K562 (cell line): Measurements from ENCODE around the gene PFDN4. TPM values are rescaled to one million over a fixed set of nuclear protein-coding genes. Genes with fewer than 3 reads are reported as not detected.

Source experiments
- ATAC-seq: fragments of 200-7000 bp; cut with Tn5 transposase; 3 replicates; pipeline ENCODE4 v1.9.1; 2020; ENCODE audit warnings: moderate library complexity
- BruUV-seq: library from RNA; stranded (reverse); fragments of 400-500 nt; replicated peaks from 2 replicates; lab custom pipeline; 2021; lab: Mats Ljungman, UMichigan
- CTCF ChIA-PET: fragments of 300-600 bp; formaldehyde crosslinking; extraction: SDS; loops from one replicate; lab custom pipeline; 2021; ENCODE audit warnings: low intra/inter-chr PET ratio; lab: Yijun Ruan, JAX
- POLR2A ChIA-PET: fragments of 300-600, 350-650 bp; sonication (Branson Sonifier 250); formaldehyde crosslinking; extraction: SDS; loops from one replicate; lab custom pipeline; 2021; ENCODE audit warnings: antibody characterized with exemption, inconsistent platforms; lab: Yijun Ruan, JAX
- DNase-seq, 4 experiments: peaks; one replicate each; pipeline versions ENCODE4 v3.0.0 to v3.0.0-alpha.2; 2011 to 2018; ENCODE audit warnings: low spot score in 3 of 4, mixed read lengths in 3 of 4; ENCODE audit errors: extremely low read depth in 1 of 4
- FAIRE-seq: peaks from 2 replicates; lab custom pipeline; 2011; peaks lifted over from hg19 to GRCh38; lab: Jason Lieb, UNC
- H2AFZ ChIP-seq: 2 replicates; pipeline ENCODE4 v1.6.0; 2011; ENCODE audit warnings: low read depth, low read length, control low read depth, inconsistent platforms
- H3K27ac ChIP-seq: fragments of 200-600 bp; 3 replicates; pipeline ENCODE4 v1.8.0; 2011; ENCODE audit warnings: low read depth, mild to moderate bottlenecking, control low read depth, inconsistent platforms, low read length, moderate library complexity, mixed read lengths; ENCODE audit errors: extremely low read depth
- H3K27me3 ChIP-seq, 2 experiments: fragments of 300-600 bp in 1 of 2; 2 replicates in 1 of 2; 3 replicates in 1 of 2; pipeline versions ENCODE4 v1.6.0 to v1.8.0; 2011; ENCODE audit warnings: inconsistent platforms in 2 of 2, low read length in 2 of 2, mild to moderate bottlenecking in 1 of 2, mixed read lengths in 1 of 2, moderate library complexity in 1 of 2; ENCODE audit not compliant: control insufficient read depth in 2 of 2, insufficient read depth in 2 of 2
- H3K36me3 ChIP-seq: fragments of 300-600 bp; 3 replicates; pipeline ENCODE4 v1.8.0; 2011; ENCODE audit warnings: mild to moderate bottlenecking, low read length, inconsistent platforms; ENCODE audit not compliant: control insufficient read depth, insufficient read depth
- H3K4me1 ChIP-seq, 2 experiments: fragments of 200-600 bp in 1 of 2; replicated peaks in 1 of 2; 2 replicates in 1 of 2; 3 replicates in 1 of 2; pipeline versions ENCODE4 v1.5.1 to v1.8.0; 2011; ENCODE audit warnings: inconsistent platforms in 2 of 2, low read length in 2 of 2, mild to moderate bottlenecking in 1 of 2, mixed read lengths in 1 of 2, moderate library complexity in 1 of 2; ENCODE audit not compliant: control insufficient read depth in 2 of 2, insufficient read depth in 2 of 2
- H3K4me2 ChIP-seq: 2 replicates; pipeline ENCODE4 v1.6.1; 2011; ENCODE audit warnings: low read length, control low read depth, inconsistent platforms, mixed read lengths; ENCODE audit not compliant: insufficient read depth
- H3K4me3 ChIP-seq: fragments of 200-600 bp; sonication (generic), shearing (Covaris generic); 2 replicates; pipeline ENCODE4 v1.5.1; 2016; ENCODE audit warnings: control low read depth, inconsistent platforms
- H3K79me2 ChIP-seq: fragments of 200-600 bp; 3 replicates; pipeline ENCODE4 v1.8.0; 2011; ENCODE audit warnings: low read length, inconsistent platforms; ENCODE audit not compliant: control insufficient read depth, insufficient read depth
- H3K9ac ChIP-seq, 2 experiments: 2 replicates each; pipeline versions ENCODE4 v1.6.0 to v1.6.1; 2011; ENCODE audit warnings: low read depth in 2 of 2, low read length in 2 of 2, control low read depth in 1 of 2, inconsistent platforms in 1 of 2, mild to moderate bottlenecking in 1 of 2, mixed read lengths in 1 of 2; ENCODE audit not compliant: insufficient read depth in 1 of 2
- H3K9me1 ChIP-seq: one replicate; pipeline ENCODE4 v1.6.0; 2011; ENCODE audit warnings: inconsistent platforms, mild to moderate bottlenecking, low read length, moderate library complexity; ENCODE audit not compliant: control insufficient read depth, insufficient read depth
- H3K9me3 ChIP-seq: replicated peaks from 2 replicates; pipeline ENCODE4 v1.5.1; 2011; ENCODE audit warnings: low read depth, low read length, inconsistent platforms; ENCODE audit not compliant: control insufficient read depth, insufficient read depth
- H4K20me1 ChIP-seq: replicated peaks from 2 replicates; pipeline ENCODE4 v1.6.1; 2011; ENCODE audit warnings: low read length, inconsistent platforms, mixed read lengths; ENCODE audit not compliant: control insufficient read depth, insufficient read depth
- ETS1 ChIP-seq: conservative IDR thresholded peaks from 2 replicates; pipeline ENCODE4 v1.6.1; 2011; ENCODE audit warnings: low read depth, mild to moderate bottlenecking, low read length; ENCODE audit not compliant: control insufficient read depth
- FOSL1 ChIP-seq: fragments of 200-800 bp; sonication (Bioruptor generic); conservative IDR thresholded peaks from 2 replicates; pipeline ENCODE4 v1.6.1; 2016; ENCODE audit warnings: missing genetic modification characterization, missing compliant biosample characterization
- GTF2F1 ChIP-seq: IDR thresholded peaks from 2 replicates; pipeline ENCODE4 v1.6.1; 2011; ENCODE audit warnings: low read depth, low read length, improper control_type of control experiment
- HNRNPLL ChIP-seq: fragments of 200-400 bp; formaldehyde crosslinking; IDR thresholded peaks from 2 replicates; pipeline ENCODE4 v1.6.1; 2017; ENCODE audit warnings: low read length, low read depth, mild to moderate bottlenecking; ENCODE audit not compliant: poor library complexity, severe bottlenecking
- KHSRP ChIP-seq: fragments of 450-650 bp; IDR thresholded peaks from 2 replicates; pipeline ENCODE4 v1.6.1; 2017
- MYBL2 ChIP-seq, 2 experiments: fragments of 450-650 bp in 1 of 2; sonication (generic) in 1 of 2; formaldehyde crosslinking in 1 of 2; IDR thresholded peaks; 2 replicates each; pipeline versions ENCODE4 v1.6.1 to v1.8.1; 2017 to 2022; ENCODE audit warnings: borderline replicate concordance in 1 of 2, inconsistent platforms in 1 of 2, low read depth in 1 of 2, mild to moderate bottlenecking in 1 of 2, missing genetic modification reagents in 1 of 2, moderate library complexity in 1 of 2
- NR2F6 ChIP-seq: fragments of 450-650 bp; formaldehyde crosslinking; IDR thresholded peaks from 2 replicates; pipeline ENCODE4 v1.4.0; 2020; ENCODE audit warnings: mild to moderate bottlenecking
- POLR3A ChIP-seq: IDR thresholded peaks from 2 replicates; pipeline ENCODE4 v1.6.1; 2011; ENCODE audit warnings: borderline replicate concordance, mild to moderate bottlenecking, moderate library complexity; ENCODE audit not compliant: insufficient read length, insufficient read depth; ENCODE audit errors: extremely low read depth
- RFX7 ChIP-seq: fragments of 250-450 bp; sonication (Bioruptor Pico); IDR thresholded peaks from 2 replicates; pipeline ENCODE4 v1.5.1; 2021; ENCODE audit warnings: mild to moderate bottlenecking
- ZBTB11 ChIP-seq, 3 experiments: fragments of 200-800 bp in 1 of 3; fragments of 250-450 bp in 1 of 3; fragments of 450-650 bp in 1 of 3; sonication (Bioruptor Pico) in 1 of 3; sonication (Bioruptor generic) in 1 of 3; formaldehyde crosslinking in 1 of 3; IDR thresholded peaks; 2 replicates each; pipeline versions ENCODE4 v1.6.1 to v1.8.0; 2016 to 2022; ENCODE audit warnings: mild to moderate bottlenecking in 2 of 3, missing genetic modification characterization in 2 of 3, missing compliant biosample characterization in 1 of 3, moderate library complexity in 1 of 3
- ZFP36 ChIP-seq: fragments of 150-350 bp; IDR thresholded peaks from 2 replicates; pipeline ENCODE4 v1.6.1; 2018; ENCODE audit warnings: low read length, low read depth; ENCODE audit not compliant: partially characterized antibody
- ZNF589 ChIP-seq: fragments of 200-800 bp; sonication (Bioruptor generic); IDR thresholded peaks from 2 replicates; pipeline ENCODE4 v1.6.1; 2016; ENCODE audit warnings: low read depth, missing genetic modification characterization, missing compliant biosample characterization
- WGBS: fragments of 100-300 bp; shearing (Covaris generic); methylation state at CpG from one replicate; pipeline ENCODE4 v1.1.6; 2016; ENCODE audit warnings: low coverage, mixed read lengths; ENCODE audit not compliant: insufficient coverage; ENCODE audit errors: missing lambda C conversion rate; 5-methylcytosine and 5-hydroxymethylcytosine counted together
- in situ Hi-C: fragments of 300-500 bp; cut with MboI; formaldehyde crosslinking; loops from 4 replicates; pipeline ENCODE4 v1.15.0; 2018; ENCODE audit warnings: inconsistent platforms, mixed read lengths
- intact Hi-C: fragments of 100-400 bp; cut with micrococcal nuclease; formaldehyde crosslinking; loops from 2 replicates; pipeline ENCODE4 v1.14.2; 2022
- polyA plus RNA-seq, 8 experiments: library from polyadenylated mRNA; depleted of rRNA in 4 of 8; stranded (reverse) in 5 of 8; unstranded in 3 of 8; fragments of >200 nt; fragmentation: Nextera tagmentation in 2 of 8; fragmentation: Illumina TruSeq in 1 of 8; extraction: Ambion mirVana in 2 of 8; extraction: Trizol in 1 of 8; gene quantifications; 2 replicates each; pipeline versions ENCODE4 v1.2.1 to v1.2.3, GENCODE V29; 2011 to 2014; ENCODE audit warnings: inconsistent platforms in 1 of 8, missing spikeins in 1 of 8
- total RNA-seq, 7 experiments: library from RNA; depleted of rRNA in 6 of 7; stranded (reverse); fragments of >200 nt in 6 of 7; fragmentation: Illumina TruSeq in 2 of 7; extraction: Trizol in 2 of 7; gene quantifications; 2 replicates each; pipeline versions ENCODE4 v1.2.1 to v1.2.3, GENCODE V29; 2011 to 2021; ENCODE audit warnings: low replicate concordance in 1 of 7
- TF ChIP-seq, protein P1 (sequence below): fragments of 450-650 bp; formaldehyde crosslinking; IDR thresholded peaks from 2 replicates; pipeline ENCODE4 v1.4.0; 2020; ENCODE audit warnings: mild to moderate bottlenecking, moderate library complexity
- TF ChIP-seq, protein P2 (sequence below): sonication (generic); formaldehyde crosslinking; IDR thresholded peaks from 2 replicates; pipeline ENCODE4 v1.9.0; 2022; ENCODE audit warnings: mild to moderate bottlenecking, missing genetic modification reagents

The PFDN4 gene
- total and polyA plus RNA-seq, 9 of the 15 experiments (the other 6 are each of a cell fraction or from before 2014, with no cell fraction given): 60.1 to 214 (median 122) TPM

GRCh38 chr20:54176610-54177009 lies 31.3 kb upstream of the PFDN4 start:
- intact Hi-C loops: no loop called here
- Histone ChIP-seq H3K36me3 (no peaks in the 10 kb centered on the region), H2AFZ (no peak overlapping the region), H3K4me3 (no peak overlapping the region), H3K79me2 (no peaks in the 10 kb centered on the region), H3K4me1 (peaks cover 0 to 13% of the 10 kb centered on the region in 2 experiments; a peak in 2 of 5 replicates), H3K4me2 (no peak overlapping the region), H3K9me3 (no peaks in the 10 kb centered on the region), H4K20me1 (no peaks in the 10 kb centered on the region), H3K27me3 (peaks cover 32 to 41% of the 10 kb centered on the region in 2 experiments), H3K9ac (no peak overlapping the region), H3K27ac (no peak overlapping the region), H3K9me1 (no peaks in the 10 kb centered on the region)
- ChIA-PET CTCF (interaction anchor here (0.6 kb wide), 1 partner anchor 44 kb away, joined by 4 read pairs; no protein-coding TSS in a partner anchor), POLR2A (no interaction called here)
- DNase-seq (no peak), FAIRE-seq (no peak), ATAC-seq (no peak)
- in situ Hi-C loops: no loop called here
- no TSS peak for BruUV-seq
- TF ChIP-seq RFX7 (no peak), KHSRP (no peak), MYBL2 (IDR thresholded peaks at IDR 0.05; ENCODE audit: low read depth) (no peak), MYBL2 (CRISPR knock-in tag; IDR thresholded peaks at IDR 0.05; ENCODE audit: borderline replicate concordance) (no peak), GTF2F1 (no peak), ZFP36 (no peak), POLR3A (no peak), ETS1 (no peak), ZBTB11 (CRISPR knock-in tag; IDR thresholded peaks at IDR 0.05) (peak in 1 of 3 experiments; percentile 74; a peak in 2 of 6 replicates), FOSL1 (tag) (0 out of 2 replicates have a peak, but pooled peaks have one; percentile 12), ZNF589 (CRISPR knock-in tag) (no peak), NR2F6 (CRISPR knock-in tag) (no peak), HNRNPLL (no peak)
- TF ChIP-seq, protein P1, sequence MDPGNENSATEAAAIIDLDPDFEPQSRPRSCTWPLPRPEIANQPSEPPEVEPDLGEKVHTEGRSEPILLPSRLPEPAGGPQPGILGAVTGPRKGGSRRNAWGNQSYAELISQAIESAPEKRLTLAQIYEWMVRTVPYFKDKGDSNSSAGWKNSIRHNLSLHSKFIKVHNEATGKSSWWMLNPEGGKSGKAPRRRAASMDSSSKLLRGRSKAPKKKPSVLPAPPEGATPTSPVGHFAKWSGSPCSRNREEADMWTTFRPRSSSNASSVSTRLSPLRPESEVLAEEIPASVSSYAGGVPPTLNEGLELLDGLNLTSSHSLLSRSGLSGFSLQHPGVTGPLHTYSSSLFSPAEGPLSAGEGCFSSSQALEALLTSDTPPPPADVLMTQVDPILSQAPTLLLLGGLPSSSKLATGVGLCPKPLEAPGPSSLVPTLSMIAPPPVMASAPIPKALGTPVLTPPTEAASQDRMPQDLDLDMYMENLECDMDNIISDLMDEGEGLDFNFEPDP (CRISPR knock-in tag): no peak
- TF ChIP-seq, protein P2, sequence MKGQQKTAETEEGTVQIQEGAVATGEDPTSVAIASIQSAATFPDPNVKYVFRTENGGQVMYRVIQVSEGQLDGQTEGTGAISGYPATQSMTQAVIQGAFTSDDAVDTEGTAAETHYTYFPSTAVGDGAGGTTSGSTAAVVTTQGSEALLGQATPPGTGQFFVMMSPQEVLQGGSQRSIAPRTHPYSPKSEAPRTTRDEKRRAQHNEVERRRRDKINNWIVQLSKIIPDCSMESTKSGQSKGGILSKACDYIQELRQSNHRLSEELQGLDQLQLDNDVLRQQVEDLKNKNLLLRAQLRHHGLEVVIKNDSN (CRISPR knock-in tag): no peak
- 2% methylated on average over 2 of the region's 2 CpGs for WGBS
